ENCODE results near the gene SUGCT.

- TF ChIP-seq USF2 (IDR thresholded peaks at IDR 0.05; ENCODE audit: borderline replicate concordance, low read depth, low read length) (no peak), ZBTB33 (IDR thresholded peaks at IDR 0.05; ENCODE audit: borderline replicate concordance, low read depth) (no peak), GABPA (IDR thresholded peaks at IDR 0.05; ENCODE audit: low read depth) (no peak), POLR2AphosphoS5 (IDR thresholded peaks at IDR 0.05; ENCODE audit: low read depth, low read length) (no peak), RFX5 (IDR thresholded peaks at IDR 0.05; ENCODE audit: low read length) (no peak), RAD21 (IDR thresholded peaks at IDR 0.05; ENCODE audit: low read length) (no peak), RCOR1 (IDR thresholded peaks at IDR 0.05; ENCODE audit: low read length) (no peak), SIN3A (IDR thresholded peaks at IDR 0.05; ENCODE audit: borderline replicate concordance, low read depth, low read length) (no peak), MXI1 (IDR thresholded peaks at IDR 0.05; ENCODE audit: low read depth, low read length) (no peak), MEF2A (IDR thresholded peaks at IDR 0.05; ENCODE audit: borderline replicate concordance, low read depth) (no peak), NRF1 (IDR thresholded peaks at IDR 0.05; ENCODE audit: low read depth, low read length) (no peak)
- TF ChIP-seq, protein P1, sequence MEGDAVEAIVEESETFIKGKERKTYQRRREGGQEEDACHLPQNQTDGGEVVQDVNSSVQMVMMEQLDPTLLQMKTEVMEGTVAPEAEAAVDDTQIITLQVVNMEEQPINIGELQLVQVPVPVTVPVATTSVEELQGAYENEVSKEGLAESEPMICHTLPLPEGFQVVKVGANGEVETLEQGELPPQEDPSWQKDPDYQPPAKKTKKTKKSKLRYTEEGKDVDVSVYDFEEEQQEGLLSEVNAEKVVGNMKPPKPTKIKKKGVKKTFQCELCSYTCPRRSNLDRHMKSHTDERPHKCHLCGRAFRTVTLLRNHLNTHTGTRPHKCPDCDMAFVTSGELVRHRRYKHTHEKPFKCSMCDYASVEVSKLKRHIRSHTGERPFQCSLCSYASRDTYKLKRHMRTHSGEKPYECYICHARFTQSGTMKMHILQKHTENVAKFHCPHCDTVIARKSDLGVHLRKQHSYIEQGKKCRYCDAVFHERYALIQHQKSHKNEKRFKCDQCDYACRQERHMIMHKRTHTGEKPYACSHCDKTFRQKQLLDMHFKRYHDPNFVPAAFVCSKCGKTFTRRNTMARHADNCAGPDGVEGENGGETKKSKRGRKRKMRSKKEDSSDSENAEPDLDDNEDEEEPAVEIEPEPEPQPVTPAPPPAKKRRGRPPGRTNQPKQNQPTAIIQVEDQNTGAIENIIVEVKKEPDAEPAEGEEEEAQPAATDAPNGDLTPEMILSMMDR (IDR thresholded peaks at IDR 0.05): no peak
Measured at GRCh38 chr7:40843338-40843985, 708.7 kb downstream of the SUGCT start.

All from SK-N-SH (cell line).